B cell (primary cell): Measurements from ENCODE around the gene CCDC57. TPM values are rescaled to one million over a fixed set of nuclear protein-coding genes. Genes with fewer than 3 reads are reported as not detected.

ENCODE experiments used
- ATAC-seq: fragments of 200-7000 bp; cut with Tn5 transposase; one replicate; pipeline ENCODE4 v1.10.0; 2021; ENCODE audit warnings: low read depth, mild to moderate bottlenecking, moderate number of reproducible peaks, moderate library complexity
- CTCF ChIA-PET: fragments of 350-600 bp; sonication (Branson Sonifier 250); formaldehyde crosslinking; loops from one replicate; lab custom pipeline; 2021; ENCODE audit warnings: antibody characterized with exemption, inconsistent platforms; lab: Charles Lee
- POLR2A ChIA-PET: fragments of 350-600 bp; sonication (Branson Sonifier 250); formaldehyde crosslinking; loops from one replicate; lab custom pipeline; 2021; ENCODE audit warnings: antibody characterized with exemption; lab: Charles Lee
- DNase-seq: peaks from one replicate; pipeline ENCODE4 v3.0.0; 2013
- H2AFZ ChIP-seq: 2 replicates; pipeline ENCODE4 v1.6.1; 2012; ENCODE audit warnings: mild to moderate bottlenecking, low read depth, low read length; ENCODE audit not compliant: insufficient read depth, poor library complexity, severe bottlenecking
- H3K27ac ChIP-seq, 2 donors: 1 replicate in 1 of 2; 2 replicates in 1 of 2; pipeline ENCODE4 v1.5.1; 2012 to 2013; ENCODE audit warnings: low read length in 2 of 2, mild to moderate bottlenecking in 2 of 2, moderate library complexity in 1 of 2
- H3K27me3 ChIP-seq, 4 experiments: fragments of 200-600 bp in 1 of 4; sonication (generic) in 1 of 4; replicated peaks in 1 of 4; 1 replicate in 2 of 4; 2 replicates in 2 of 4; pipeline versions ENCODE4 v1.6.1 to v1.7.0; 2013 to 2016; ENCODE audit warnings: low read length in 3 of 4, mild to moderate bottlenecking in 2 of 4, mixed read lengths in 1 of 4, moderate library complexity in 1 of 4; ENCODE audit not compliant: insufficient read depth in 4 of 4, control insufficient read depth in 3 of 4; ENCODE audit errors: control extremely low read depth in 1 of 4
- H3K36me3 ChIP-seq, 2 experiments: replicated peaks in 1 of 2; 1 replicate in 1 of 2; 2 replicates in 1 of 2; pipeline versions ENCODE4 v1.6.1 to v1.7.1; 2013; ENCODE audit warnings: low read length in 1 of 2; ENCODE audit not compliant: insufficient read depth in 2 of 2, control insufficient read depth in 1 of 2; ENCODE audit errors: control extremely low read depth in 1 of 2, extremely low read depth in 1 of 2
- H3K4me1 ChIP-seq, 2 donors: fragments of 200-600 bp in 1 of 2; sonication (generic) in 1 of 2; 1 replicate in 1 of 2; 2 replicates in 1 of 2; pipeline versions ENCODE4 v1.5.1 to v1.6.1; 2013 to 2017; ENCODE audit warnings: low read length in 2 of 2; ENCODE audit not compliant: control insufficient read depth in 2 of 2, insufficient read depth in 2 of 2
- H3K4me2 ChIP-seq: replicated peaks from 2 replicates; pipeline ENCODE3; 2012; ENCODE audit warnings: mild to moderate bottlenecking, low read depth, low read length; ENCODE audit not compliant: poor library complexity, severe bottlenecking
- H3K4me3 ChIP-seq, 5 experiments: fragments of 200-600 bp in 1 of 5; sonication (generic) in 1 of 5; 1 replicate in 3 of 5; 2 replicates in 2 of 5; pipeline versions ENCODE4 v1.5.1 to v1.7.0; 2011 to 2016; ENCODE audit warnings: low read length in 4 of 5, mild to moderate bottlenecking in 4 of 5, low read depth in 2 of 5, control low read depth in 1 of 5, moderate library complexity in 1 of 5; ENCODE audit not compliant: insufficient read depth in 1 of 5; ENCODE audit errors: control extremely low read depth in 1 of 5, extremely low read depth in 1 of 5
- H3K79me2 ChIP-seq: fragments of 200-600 bp; sonication (generic); one replicate; pipeline ENCODE4 v1.6.0; 2016; ENCODE audit warnings: low read length; ENCODE audit not compliant: control insufficient read depth, insufficient read depth
- H3K9ac ChIP-seq: fragments of 200-600 bp; sonication (generic); 2 replicates; pipeline ENCODE4 v1.6.1; 2017; ENCODE audit warnings: mild to moderate bottlenecking, low read length, moderate library complexity
- H3K9me3 ChIP-seq, 3 donors: one replicate each; pipeline versions ENCODE4 v1.6.1 to v1.7.1; 2013; ENCODE audit warnings: low read length in 2 of 3; ENCODE audit not compliant: control insufficient read depth in 2 of 3, insufficient read depth in 1 of 3; ENCODE audit errors: control extremely low read depth in 1 of 3
- H4K20me1 ChIP-seq: 2 replicates; pipeline ENCODE4 v1.6.0; 2012; ENCODE audit warnings: mild to moderate bottlenecking, low read length; ENCODE audit not compliant: insufficient read depth, control insufficient read depth, poor library complexity, severe bottlenecking
- H3K27ac Mint-ChIP-seq: one replicate; pipeline ENCODE4 v1.8.0; 2021; ENCODE audit warnings: mixed read lengths
- H3K27me3 Mint-ChIP-seq: one replicate; pipeline ENCODE4 v1.8.0; 2021; ENCODE audit warnings: mixed read lengths
- H3K4me1 Mint-ChIP-seq: one replicate; pipeline ENCODE4 v1.8.0; 2021; ENCODE audit warnings: mixed read lengths
- H3K4me3 Mint-ChIP-seq: one replicate; pipeline ENCODE4 v1.8.0; 2021; ENCODE audit warnings: mixed read lengths
- H3K9me3 Mint-ChIP-seq: one replicate; pipeline ENCODE4 v1.8.0; 2022; ENCODE audit warnings: mixed read lengths; ENCODE audit not compliant: insufficient read depth
- EZH2 ChIP-seq: IDR thresholded peaks from 2 replicates; pipeline ENCODE4 v1.6.1; 2012; ENCODE audit warnings: borderline replicate concordance, low read depth, mild to moderate bottlenecking, moderate library complexity, low read length; ENCODE audit not compliant: insufficient read depth, poor library complexity, severe bottlenecking
- WGBS: methylation state at CpG from one replicate; pipeline ENCODE4 v1.1.5; 2013; ENCODE audit warnings: missing lambda C conversion rate; ENCODE audit not compliant: insufficient coverage; 5-methylcytosine and 5-hydroxymethylcytosine counted together
- intact Hi-C: fragments of 100-400 bp; cut with micrococcal nuclease; formaldehyde crosslinking; loops from one replicate; pipeline ENCODE4 v1.10.0; 2022
- polyA plus RNA-seq: library from polyadenylated mRNA; depleted of rRNA; stranded (reverse); fragments of >200 nt; gene quantifications from 2 replicates; pipeline ENCODE4 v1.2.3, GENCODE V29; 2012
- total RNA-seq, 2 donors: library from RNA; stranded (reverse); fragments of 120-200 nt in 1 of 2; gene quantifications; 1 replicate in 1 of 2; 2 replicates in 1 of 2; pipeline versions ENCODE4 v1.2.3 to v1.2.4, GENCODE V29; 2013 to 2022
- TF ChIP-seq, protein P1 (sequence below): fragments of 200-600 bp; IDR thresholded peaks from one replicate; pipeline ENCODE4 v1.8.0; 2022; ENCODE audit warnings: antibody characterized with exemption, mild to moderate bottlenecking

CCDC57 gene
- total and polyA plus RNA-seq, 2 donors (not counting 1 experiment from before 2014, with no cell fraction given), result 49.7 to 67.2 TPM

DNA sequence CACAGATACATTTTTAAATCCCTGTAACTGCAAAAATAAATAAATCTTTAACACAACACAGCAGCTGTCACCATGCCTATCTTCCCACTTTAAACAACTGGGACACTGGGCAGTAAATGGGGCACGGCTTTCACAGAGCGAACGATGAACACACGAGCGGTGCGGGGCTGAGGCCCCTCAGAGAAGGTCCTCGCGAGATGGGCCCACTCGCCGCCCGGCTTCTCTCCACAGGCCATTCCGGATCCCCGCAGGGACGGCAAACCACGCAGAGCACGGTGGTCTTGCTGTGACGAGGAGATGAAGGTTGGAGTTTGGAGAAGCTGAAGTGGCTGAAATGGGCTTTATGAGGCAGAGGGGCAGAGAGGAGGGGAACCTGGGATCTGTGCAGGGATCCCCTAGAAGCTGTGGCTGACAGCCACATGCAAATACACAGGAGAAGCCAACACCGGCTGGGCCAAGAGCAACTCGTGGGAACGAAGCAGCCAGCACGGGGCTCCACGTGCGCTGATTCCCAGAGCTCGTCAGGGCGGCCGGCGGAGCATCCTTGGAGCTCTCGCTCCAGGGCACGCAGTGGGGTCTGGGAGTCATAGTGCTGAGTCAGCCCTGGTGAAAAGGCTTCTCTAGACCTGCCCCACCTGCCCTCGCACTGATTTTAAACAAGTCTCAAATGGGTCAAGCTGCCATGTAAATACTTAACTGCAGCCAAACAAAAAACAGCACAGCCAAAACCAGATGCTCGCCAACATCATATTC is 31.7 kb downstream of the CCDC57 start:
- 96% methylated on average over 30 of the region's 31 CpGs for WGBS
- Histone ChIP-seq H3K4me1 (no peaks in the 10 kb centered on the region), H4K20me1 (no peaks in the 10 kb centered on the region), H3K27me3 (no peaks in the 10 kb centered on the region), H3K4me2 (no peak overlapping the region), H3K36me3 (peaks cover 0 to 10% of the 10 kb centered on the region in 2 experiments), H3K4me3 (no peak overlapping the region), H3K9me3 (no peaks in the 10 kb centered on the region), H3K9ac (no peak overlapping the region), H3K27ac (no peak overlapping the region), H3K79me2 (no peaks in the 10 kb centered on the region), H2AFZ (no peak overlapping the region)
- ChIA-PET POLR2A (no interaction called here), CTCF (no interaction called here)
- no peak overlapping the region for H3K27ac Mint-ChIP-seq
- intact Hi-C loops, result no loop called here
- ATAC-seq (no peak), DNase-seq (no peak)
- no peaks in the 10 kb centered on the region for H3K4me1 Mint-ChIP-seq
- no peak overlapping the region for H3K4me3 Mint-ChIP-seq
- no peaks in the 10 kb centered on the region for H3K9me3 Mint-ChIP-seq
- no peak for TF ChIP-seq EZH2
- H3K27me3 Mint-ChIP-seq, result no peaks in the 10 kb centered on the region

DNA sequence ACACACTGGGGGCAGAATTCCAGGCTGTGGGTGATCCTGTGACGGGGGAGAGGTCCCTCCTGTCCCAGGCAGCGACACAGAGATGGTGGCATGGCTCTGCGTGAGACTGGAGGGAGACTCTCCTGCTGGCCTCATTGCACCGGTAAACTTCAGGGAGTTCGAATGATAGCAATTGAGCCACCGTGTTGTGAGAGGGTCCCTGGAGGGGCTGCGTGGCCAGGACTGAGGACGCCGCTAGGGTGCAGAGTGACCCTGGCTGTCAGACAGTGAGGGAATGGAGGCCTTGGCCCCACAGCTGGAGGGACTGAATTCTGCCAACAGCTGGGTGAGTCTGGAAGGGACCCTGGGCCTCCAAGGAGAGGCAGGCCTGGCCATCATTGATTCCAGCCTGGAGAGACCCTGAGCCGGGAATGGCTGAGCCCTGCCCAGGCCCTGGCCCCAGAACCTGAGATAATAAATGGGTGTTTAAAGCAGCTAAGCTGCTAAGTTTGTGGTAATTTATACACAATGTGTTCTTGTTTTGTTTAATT is 32.6 kb downstream of the CCDC57 start:
- Histone ChIP-seq H3K36me3 (peaks cover 0 to 10% of the 10 kb centered on the region in 2 experiments), H3K9me3 (no peaks in the 10 kb centered on the region), H3K4me1 (no peaks in the 10 kb centered on the region), H3K27ac (no peak overlapping the region), H2AFZ (no peak overlapping the region), H3K4me3 (no peak overlapping the region), H3K4me2 (no peak overlapping the region), H3K79me2 (no peaks in the 10 kb centered on the region), H4K20me1 (no peaks in the 10 kb centered on the region), H3K27me3 (no peaks in the 10 kb centered on the region), H3K9ac (no peak overlapping the region)
- Mint-ChIP-seq H3K27ac (no peak overlapping the region), H3K27me3 (no peaks in the 10 kb centered on the region), H3K9me3 (no peaks in the 10 kb centered on the region), H3K4me3 (no peak overlapping the region), H3K4me1 (no peaks in the 10 kb centered on the region)
- ATAC-seq (no peak), DNase-seq (no peak)
- intact Hi-C loops, result no loop called here
- WGBS, result 97% methylated on average over 10 of the region's 10 CpGs
- POLR2A ChIA-PET, result no interaction called here
- TF ChIP-seq EZH2, result no peak
- TF ChIP-seq, protein P1, sequence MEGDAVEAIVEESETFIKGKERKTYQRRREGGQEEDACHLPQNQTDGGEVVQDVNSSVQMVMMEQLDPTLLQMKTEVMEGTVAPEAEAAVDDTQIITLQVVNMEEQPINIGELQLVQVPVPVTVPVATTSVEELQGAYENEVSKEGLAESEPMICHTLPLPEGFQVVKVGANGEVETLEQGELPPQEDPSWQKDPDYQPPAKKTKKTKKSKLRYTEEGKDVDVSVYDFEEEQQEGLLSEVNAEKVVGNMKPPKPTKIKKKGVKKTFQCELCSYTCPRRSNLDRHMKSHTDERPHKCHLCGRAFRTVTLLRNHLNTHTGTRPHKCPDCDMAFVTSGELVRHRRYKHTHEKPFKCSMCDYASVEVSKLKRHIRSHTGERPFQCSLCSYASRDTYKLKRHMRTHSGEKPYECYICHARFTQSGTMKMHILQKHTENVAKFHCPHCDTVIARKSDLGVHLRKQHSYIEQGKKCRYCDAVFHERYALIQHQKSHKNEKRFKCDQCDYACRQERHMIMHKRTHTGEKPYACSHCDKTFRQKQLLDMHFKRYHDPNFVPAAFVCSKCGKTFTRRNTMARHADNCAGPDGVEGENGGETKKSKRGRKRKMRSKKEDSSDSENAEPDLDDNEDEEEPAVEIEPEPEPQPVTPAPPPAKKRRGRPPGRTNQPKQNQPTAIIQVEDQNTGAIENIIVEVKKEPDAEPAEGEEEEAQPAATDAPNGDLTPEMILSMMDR, result no peak
- CTCF ChIA-PET, result no interaction called here
